ENCODE data around the gene ABCF2.

The ABCF2 gene

DNA sequence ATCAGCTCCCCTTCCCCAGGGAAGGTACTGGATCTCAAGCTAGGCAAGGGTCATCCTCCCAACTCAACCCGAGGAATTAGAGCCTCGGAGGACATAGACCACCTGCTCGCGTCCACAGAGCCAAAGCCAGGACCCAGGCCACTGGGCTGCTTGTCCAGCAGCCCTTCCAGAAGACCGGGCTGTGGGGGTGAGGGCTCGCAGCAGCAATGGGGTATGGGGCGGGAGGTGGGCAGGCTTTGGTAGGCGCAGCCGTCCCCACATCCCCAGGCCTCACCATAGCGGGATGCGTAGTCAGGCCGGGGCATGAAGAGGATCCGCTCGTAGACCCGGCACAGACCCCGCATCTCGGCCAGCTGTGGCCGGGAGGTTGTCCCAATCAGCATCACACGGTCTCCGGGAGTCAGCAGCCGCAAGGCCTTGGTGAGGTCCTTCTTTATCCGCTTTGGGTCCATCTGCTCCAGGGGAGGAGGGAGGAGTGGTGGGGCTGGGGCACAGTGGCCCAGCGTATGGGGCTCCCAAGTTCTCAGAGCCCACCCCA, 34.9 kb downstream of the ABCF2 start:
- no peaks in the 10 kb centered on the region for H3K4me1 ChIP-seq (ENCODE audit: control insufficient read depth, insufficient read depth, low read length)
- H3K4me3 ChIP-seq (ENCODE audit: low read length): no peak overlapping the region

DNA sequence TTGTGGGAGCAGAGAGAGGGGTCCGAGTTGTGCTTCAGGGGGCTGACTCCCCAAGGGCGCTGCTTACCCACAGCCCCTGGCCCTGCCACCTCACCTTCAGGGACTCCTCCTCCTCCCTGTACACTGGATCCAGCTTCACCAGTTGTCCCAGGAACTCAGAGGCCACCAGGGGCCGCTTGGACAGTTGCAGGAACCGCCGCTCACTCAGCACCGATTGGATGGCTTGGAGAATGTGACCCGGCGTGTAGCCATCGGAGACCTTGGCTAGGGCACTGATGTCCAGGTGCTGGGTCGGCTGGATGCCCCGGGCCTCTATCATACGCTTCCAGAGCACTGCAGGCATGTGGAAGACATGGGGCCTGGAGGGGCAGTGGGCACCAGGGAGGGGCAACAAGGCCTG, 35.5 kb downstream of the ABCF2 start:
- Histone ChIP-seq H3K9ac (ENCODE audit: low read length) (no peak overlapping the region), H3K36me3 (ENCODE audit: control insufficient read depth, insufficient read depth, low read length) (no peaks in the 10 kb centered on the region), H3K27me3 (ENCODE audit: control insufficient read depth, insufficient read depth, low read length) (peaks cover 18% of the 10 kb centered on the region), H3K9me3 (ENCODE audit: control insufficient read depth, low read length) (no peaks in the 10 kb centered on the region), H3K4me3 (ENCODE audit: low read length) (no peak overlapping the region), H3K4me1 (ENCODE audit: control insufficient read depth, insufficient read depth, low read length) (no peaks in the 10 kb centered on the region)

More for the DNA sequence above, 34.9 kb downstream of the ABCF2 start:
- Histone ChIP-seq H3K36me3 (ENCODE audit: control insufficient read depth, insufficient read depth, low read length) (no peaks in the 10 kb centered on the region), H3K9ac (ENCODE audit: low read length) (no peak overlapping the region), H3K27me3 (ENCODE audit: control insufficient read depth, insufficient read depth, low read length) (peaks cover 13% of the 10 kb centered on the region), H3K9me3 (ENCODE audit: control insufficient read depth, low read length) (no peaks in the 10 kb centered on the region)

DNA sequence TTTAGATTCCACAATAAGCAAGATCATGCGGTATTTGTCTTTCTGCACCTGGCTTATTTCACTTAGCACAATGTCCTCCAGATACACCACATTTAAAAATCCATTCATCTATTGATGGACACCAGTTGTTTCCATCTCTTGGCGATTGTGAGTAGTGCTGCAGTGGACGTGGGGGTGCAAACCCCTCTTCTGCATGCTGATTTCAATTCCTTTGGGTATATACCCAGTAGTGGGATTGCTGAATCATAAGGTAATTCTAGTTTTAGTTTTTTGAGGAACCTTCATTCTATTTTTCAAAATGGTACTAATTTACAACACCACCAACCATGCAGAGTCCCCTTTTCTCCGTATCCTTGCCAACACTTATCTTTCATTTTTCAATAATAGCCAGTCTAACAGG, 38.0 kb downstream of the ABCF2 start:
- Histone ChIP-seq H3K9me3 (ENCODE audit: control insufficient read depth, low read length) (no peaks in the 10 kb centered on the region), H3K4me3 (ENCODE audit: low read length) (no peak overlapping the region), H3K9ac (ENCODE audit: low read length) (no peak overlapping the region), H3K4me1 (ENCODE audit: control insufficient read depth, insufficient read depth, low read length) (no peaks in the 10 kb centered on the region), H3K27me3 (ENCODE audit: control insufficient read depth, insufficient read depth, low read length) (peaks cover 7% of the 10 kb centered on the region), H3K36me3 (ENCODE audit: control insufficient read depth, insufficient read depth, low read length) (no peaks in the 10 kb centered on the region)

DNA sequence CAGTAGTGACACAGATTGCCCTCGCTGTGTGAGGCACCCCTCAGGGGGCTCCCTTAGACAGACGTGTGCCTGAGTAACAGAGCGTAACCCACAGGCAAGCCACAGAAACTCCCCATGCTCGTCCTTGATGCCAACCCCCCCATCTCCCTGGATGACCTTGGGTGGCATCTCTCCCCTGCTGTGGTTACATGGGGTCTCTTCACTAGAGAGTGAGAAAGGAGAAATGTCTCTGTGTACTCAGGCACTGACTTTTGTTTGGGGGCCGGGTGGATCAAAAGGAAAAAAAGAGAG, 38.8 kb downstream of the ABCF2 start:
- Histone ChIP-seq H3K27me3 (ENCODE audit: control insufficient read depth, insufficient read depth, low read length) (peaks cover 7% of the 10 kb centered on the region), H3K9me3 (ENCODE audit: control insufficient read depth, low read length) (no peaks in the 10 kb centered on the region), H3K36me3 (ENCODE audit: control insufficient read depth, insufficient read depth, low read length) (no peaks in the 10 kb centered on the region), H3K9ac (ENCODE audit: low read length) (no peak overlapping the region), H3K4me3 (ENCODE audit: low read length) (no peak overlapping the region), H3K4me1 (ENCODE audit: control insufficient read depth, insufficient read depth, low read length) (no peaks in the 10 kb centered on the region)

DNA sequence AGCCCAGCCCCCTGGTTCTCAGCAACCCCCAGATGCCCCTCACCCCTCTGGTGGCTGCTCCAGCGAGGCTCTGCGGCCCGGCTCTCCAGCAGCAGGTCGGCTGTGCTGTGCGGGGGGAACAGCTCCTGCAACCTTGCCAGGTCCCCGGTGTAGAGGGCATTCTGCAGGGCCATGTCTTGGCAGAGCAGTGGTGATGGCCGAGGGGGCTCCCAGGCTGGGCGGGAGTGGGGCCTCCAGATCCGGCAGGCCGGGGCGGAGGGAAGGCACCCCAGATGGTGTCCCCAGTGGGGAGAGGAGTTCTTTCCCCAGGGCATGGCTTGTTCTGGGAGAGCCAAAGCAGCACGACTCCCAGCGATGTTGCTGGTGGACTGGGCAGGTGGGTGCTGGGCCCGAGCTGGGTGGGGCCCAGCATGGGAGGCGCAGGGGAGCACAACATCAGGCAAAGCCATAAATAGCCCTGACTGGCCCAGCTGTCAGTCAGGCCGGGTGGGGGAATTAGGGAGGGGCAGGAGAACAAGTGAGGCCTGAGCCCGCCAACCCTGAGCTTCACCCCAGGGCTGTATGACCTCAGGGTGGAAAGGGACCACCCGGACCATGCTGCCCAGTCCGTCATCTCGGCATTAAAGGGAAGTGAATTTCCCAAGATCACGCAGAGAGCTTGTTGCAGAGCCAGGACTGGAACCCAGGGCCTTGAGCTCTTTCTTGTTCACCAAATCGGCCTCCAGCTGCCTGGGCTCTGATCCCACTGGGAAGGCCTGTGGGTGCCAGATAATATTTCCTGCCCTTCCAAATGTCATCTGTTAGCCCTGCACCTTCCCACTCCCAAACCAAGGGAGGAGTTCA, 39.4 kb downstream of the ABCF2 start:
- H3K36me3 ChIP-seq (ENCODE audit: control insufficient read depth, insufficient read depth, low read length): no peaks in the 10 kb centered on the region
- no peak overlapping the region for H3K4me3 ChIP-seq (ENCODE audit: low read length)
- H3K4me1 ChIP-seq (ENCODE audit: control insufficient read depth, insufficient read depth, low read length): no peaks in the 10 kb centered on the region
- no peak overlapping the region for H3K9ac ChIP-seq (ENCODE audit: low read length)
- peaks cover 7% of the 10 kb centered on the region for H3K27me3 ChIP-seq (ENCODE audit: control insufficient read depth, insufficient read depth, low read length)
- H3K9me3 ChIP-seq (ENCODE audit: control insufficient read depth, low read length): no peaks in the 10 kb centered on the region

DNA sequence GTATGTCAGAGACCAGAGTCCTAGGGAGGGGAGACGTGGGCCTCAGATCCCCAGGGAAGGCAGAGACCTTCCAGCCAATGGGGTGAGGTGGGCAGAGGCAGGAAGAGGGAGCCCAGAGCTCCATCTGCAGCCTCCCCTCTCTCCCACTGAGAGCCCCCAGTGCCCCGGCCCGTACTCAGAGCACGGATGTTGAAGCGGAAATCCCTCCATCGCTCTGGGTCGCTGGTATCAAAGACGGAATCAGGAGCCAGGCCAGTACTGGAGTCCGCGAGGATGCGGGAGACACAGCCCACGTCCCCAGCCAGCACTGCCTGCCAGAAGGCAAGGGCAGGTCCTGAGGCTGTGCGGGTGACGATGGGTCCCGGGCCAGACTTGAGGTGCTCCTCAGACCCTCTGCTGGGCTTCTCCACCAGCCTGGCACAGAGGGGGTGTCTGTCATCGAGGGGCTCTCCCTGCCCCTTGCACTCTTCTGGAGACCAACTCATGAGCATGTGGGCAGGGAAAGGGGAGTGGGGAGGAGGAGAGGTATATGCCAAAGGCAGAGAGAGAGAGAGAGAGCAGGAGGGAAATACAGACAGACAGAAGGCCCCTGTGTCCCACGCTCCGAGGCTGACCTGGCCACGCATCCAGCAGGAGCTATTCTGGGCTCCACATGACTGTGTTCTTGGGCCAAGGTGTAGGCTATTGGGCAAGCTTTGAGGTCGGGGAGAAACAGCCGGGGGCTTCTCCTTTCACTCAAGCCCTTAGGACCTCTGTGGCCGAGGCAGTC, 40.2 kb downstream of the ABCF2 start, which contains the start of gene ASB10:
TSS of gene ASB10 (minus strand) at position 611 of the 769 bp plus-strand sequence. CDS start at position 491, 120 bp downstream.
- H3K9ac ChIP-seq (ENCODE audit: low read length): no peak within 1 kb of the TSS
- H3K4me3 ChIP-seq (ENCODE audit: low read length): no peak within 1 kb of the TSS
- no peaks in the 10 kb centered on the region for H3K4me1 ChIP-seq (ENCODE audit: control insufficient read depth, insufficient read depth, low read length)

DNA sequence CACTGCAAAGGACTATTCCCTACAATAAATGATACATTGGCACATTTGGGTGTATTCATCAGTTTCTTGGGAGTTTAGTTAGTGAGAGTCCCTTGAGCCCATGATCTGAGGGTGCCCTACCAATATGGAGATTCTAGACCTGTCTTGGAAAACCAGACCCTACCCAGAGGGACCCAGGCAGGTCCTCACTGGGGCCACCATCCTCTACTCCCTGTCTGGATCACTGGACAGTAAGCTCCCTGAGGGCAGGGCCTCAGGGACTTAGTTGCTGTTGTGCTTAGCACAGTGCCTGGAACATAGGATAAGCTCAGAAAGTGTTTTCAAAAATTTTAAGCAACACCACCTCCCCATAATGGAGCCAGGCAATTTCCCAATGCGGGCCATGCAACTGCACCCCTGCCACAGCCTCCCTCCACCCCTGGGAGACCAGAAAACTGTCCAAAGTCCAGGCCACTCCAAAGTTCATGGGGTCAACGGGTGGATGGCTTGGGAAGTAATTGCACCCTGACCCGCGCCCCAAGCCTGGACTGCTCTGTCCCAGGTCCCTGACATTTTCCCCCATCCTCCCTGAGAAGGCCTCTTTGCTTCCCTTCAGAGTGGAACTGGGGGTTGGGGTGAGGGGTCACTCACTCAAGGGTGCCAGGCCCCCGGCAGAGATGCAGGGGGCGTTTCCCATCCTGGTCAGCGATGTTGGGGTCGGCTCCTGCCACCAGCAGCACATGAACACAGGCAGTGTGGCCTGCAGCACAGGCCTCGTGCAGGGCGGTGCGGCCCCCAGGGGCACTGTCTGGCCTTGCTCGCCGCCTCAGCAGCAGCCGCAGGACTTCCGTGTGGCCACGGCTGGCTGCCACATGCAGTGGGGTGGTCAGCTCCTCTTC, 41.0 kb downstream of the ABCF2 start:
- Histone ChIP-seq H3K4me3 (ENCODE audit: low read length) (no peak overlapping the region), H3K4me1 (ENCODE audit: control insufficient read depth, insufficient read depth, low read length) (no peaks in the 10 kb centered on the region), H3K9ac (ENCODE audit: low read length) (no peak overlapping the region), H3K9me3 (ENCODE audit: control insufficient read depth, low read length) (no peaks in the 10 kb centered on the region), H3K27me3 (ENCODE audit: control insufficient read depth, insufficient read depth, low read length) (peaks cover 10% of the 10 kb centered on the region), H3K36me3 (ENCODE audit: control insufficient read depth, insufficient read depth, low read length) (no peaks in the 10 kb centered on the region)

More for the DNA sequence above, 40.2 kb downstream of the ABCF2 start, which contains the start of gene ASB10:
- Histone ChIP-seq H3K9me3 (ENCODE audit: control insufficient read depth, low read length) (no peaks in the 10 kb centered on the region), H3K36me3 (ENCODE audit: control insufficient read depth, insufficient read depth, low read length) (no peaks in the 10 kb centered on the region), H3K27me3 (ENCODE audit: control insufficient read depth, insufficient read depth, low read length) (peaks cover 7% of the 10 kb centered on the region)

DNA sequence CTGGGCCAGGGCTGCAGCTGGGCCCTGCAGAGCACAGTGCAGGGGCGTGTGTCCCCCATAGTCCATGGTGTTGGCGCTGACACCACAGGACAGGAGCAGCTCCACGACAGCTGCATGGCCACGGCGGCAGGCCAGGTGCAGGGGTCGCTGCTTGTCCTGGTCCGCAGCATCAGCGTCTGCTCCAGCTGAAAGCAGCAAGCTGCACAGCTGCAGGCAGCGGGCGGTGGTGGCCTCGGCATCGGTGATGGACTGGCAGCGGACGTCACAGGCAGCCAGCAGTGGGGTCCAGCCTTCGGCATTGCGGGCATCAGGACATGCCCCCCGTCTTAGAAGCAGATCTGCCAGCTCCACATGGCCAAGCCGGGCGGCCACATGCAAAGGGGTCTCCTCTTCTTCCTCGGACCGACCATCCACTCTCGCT, 46.0 kb downstream of the ABCF2 start:
- Histone ChIP-seq H3K9me3 (ENCODE audit: control insufficient read depth, low read length) (no peaks in the 10 kb centered on the region), H3K27me3 (ENCODE audit: control insufficient read depth, insufficient read depth, low read length) (peaks cover 14% of the 10 kb centered on the region), H3K4me1 (ENCODE audit: control insufficient read depth, insufficient read depth, low read length) (no peaks in the 10 kb centered on the region), H3K9ac (ENCODE audit: low read length) (no peak overlapping the region), H3K4me3 (ENCODE audit: low read length) (no peak overlapping the region), H3K36me3 (ENCODE audit: control insufficient read depth, insufficient read depth, low read length) (no peaks in the 10 kb centered on the region)

DNA sequence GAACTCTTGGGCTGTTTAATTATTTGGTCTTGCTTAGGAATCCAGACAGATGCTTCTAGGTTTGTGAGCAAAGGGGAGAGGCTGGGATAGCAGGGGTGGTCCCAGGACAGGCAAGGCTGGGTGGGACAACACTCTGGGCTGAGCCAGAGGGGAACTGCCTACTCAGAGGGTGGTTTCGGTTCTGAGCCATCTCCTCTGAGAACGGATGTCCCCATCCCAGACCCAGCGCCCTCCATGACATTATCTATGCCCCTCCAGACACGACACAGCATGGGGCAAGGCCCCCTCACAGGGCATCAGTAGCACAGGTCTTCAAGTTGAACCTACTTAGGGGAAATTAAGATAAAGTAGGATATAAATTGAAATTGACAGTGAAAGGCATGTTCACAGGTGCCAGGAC, 47.1 kb downstream of the ABCF2 start:
- peaks cover 24% of the 10 kb centered on the region for H3K27me3 ChIP-seq (ENCODE audit: control insufficient read depth, insufficient read depth, low read length)
- H3K4me3 ChIP-seq (ENCODE audit: low read length): no peak overlapping the region
- H3K9ac ChIP-seq (ENCODE audit: low read length): no peak overlapping the region
- no peaks in the 10 kb centered on the region for H3K4me1 ChIP-seq (ENCODE audit: control insufficient read depth, insufficient read depth, low read length)
- H3K36me3 ChIP-seq (ENCODE audit: control insufficient read depth, insufficient read depth, low read length): no peaks in the 10 kb centered on the region
- H3K9me3 ChIP-seq (ENCODE audit: control insufficient read depth, low read length): no peaks in the 10 kb centered on the region

DNA sequence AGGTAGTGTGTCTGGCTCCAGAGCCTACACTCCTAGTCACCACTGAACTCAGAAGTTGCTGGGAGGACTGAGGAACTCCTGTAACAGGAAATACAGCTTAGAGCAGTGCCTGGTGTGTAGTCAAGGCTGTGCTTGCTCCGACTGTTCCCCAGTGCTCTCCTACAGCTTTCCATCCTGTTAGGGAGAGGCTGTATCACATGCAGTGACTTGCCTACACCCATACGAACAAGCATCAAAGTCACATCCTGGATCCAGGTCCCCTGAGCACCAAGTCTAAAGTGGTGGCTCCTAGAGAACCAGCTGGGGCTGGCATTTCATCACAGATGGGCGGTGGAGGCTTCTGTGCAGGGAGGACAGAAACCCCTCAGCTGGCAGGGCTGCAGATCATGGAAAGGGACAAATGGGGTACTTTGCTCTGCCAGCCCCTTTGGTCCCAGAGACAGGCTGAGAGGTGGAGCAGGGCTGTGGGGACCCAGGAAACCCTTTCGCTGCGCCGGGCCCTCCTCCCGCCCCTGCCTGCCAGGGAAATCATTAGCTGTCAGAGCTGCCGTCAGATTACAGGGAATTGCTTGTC, 47.6 kb downstream of the ABCF2 start:
- Histone ChIP-seq H3K27me3 (ENCODE audit: control insufficient read depth, insufficient read depth, low read length) (peaks cover 29% of the 10 kb centered on the region), H3K4me1 (ENCODE audit: control insufficient read depth, insufficient read depth, low read length) (no peaks in the 10 kb centered on the region), H3K4me3 (ENCODE audit: low read length) (no peak overlapping the region), H3K36me3 (ENCODE audit: control insufficient read depth, insufficient read depth, low read length) (no peaks in the 10 kb centered on the region), H3K9ac (ENCODE audit: low read length) (no peak overlapping the region), H3K9me3 (ENCODE audit: control insufficient read depth, low read length) (no peaks in the 10 kb centered on the region)

DNA sequence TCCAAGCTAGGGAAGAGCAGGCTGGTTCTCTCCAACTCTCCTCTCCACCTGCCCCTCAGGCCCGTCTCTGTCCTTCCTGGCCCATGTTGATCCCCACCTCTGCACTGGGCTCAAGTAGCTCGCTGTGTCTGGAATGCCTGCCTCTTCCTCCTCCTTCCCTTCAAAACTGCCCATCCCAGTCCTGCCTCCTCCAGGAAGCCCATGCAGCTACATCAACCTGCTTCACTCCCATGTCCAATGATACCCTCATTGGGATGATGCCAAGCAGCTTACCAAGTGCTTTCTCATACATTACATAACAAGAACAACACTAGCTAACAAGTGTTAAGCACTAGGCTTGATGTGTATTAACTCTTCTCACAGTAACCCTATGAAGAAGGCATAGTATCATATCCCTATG, 48.2 kb downstream of the ABCF2 start:
- no peak overlapping the region for H3K4me3 ChIP-seq (ENCODE audit: low read length)
- no peaks in the 10 kb centered on the region for H3K36me3 ChIP-seq (ENCODE audit: control insufficient read depth, insufficient read depth, low read length)
- peaks cover 30% of the 10 kb centered on the region for H3K27me3 ChIP-seq (ENCODE audit: control insufficient read depth, insufficient read depth, low read length)
- no peaks in the 10 kb centered on the region for H3K9me3 ChIP-seq (ENCODE audit: control insufficient read depth, low read length)
- no peak overlapping the region for H3K9ac ChIP-seq (ENCODE audit: low read length)
- H3K4me1 ChIP-seq (ENCODE audit: control insufficient read depth, insufficient read depth, low read length): no peaks in the 10 kb centered on the region
